ENCODE measurements around the gene THTPA. TPM values are rescaled to one million over a fixed set of nuclear protein-coding genes. Genes with fewer than 3 reads are reported as not detected.

Gene THTPA
- total and polyA plus RNA-seq, 2 donors (not counting 1 experiment from before 2014, with no cell fraction given) = 17.0 to 21.4 TPM

DNA sequence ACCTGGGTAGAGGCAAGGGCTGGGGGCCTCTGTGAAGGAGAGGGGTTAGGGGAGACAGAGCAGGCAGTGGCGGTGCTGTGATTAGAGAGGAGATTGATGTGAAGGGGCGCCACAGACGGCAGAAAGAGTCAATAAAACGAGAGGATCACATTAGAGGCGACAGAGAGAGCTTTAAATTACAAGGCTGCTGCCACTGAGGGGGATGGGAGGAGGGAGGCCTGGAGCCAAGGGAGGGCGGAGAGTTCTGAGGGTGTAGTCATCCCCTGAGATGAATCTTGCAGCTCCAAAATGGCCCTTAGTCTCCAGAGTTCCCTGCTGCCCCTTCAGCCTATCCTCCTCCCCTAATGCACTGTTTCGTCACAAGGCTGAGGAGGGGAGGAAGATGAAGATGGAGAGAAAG lies 17.3 kb upstream of the THTPA start:
- no peak overlapping the region for H3K27ac Mint-ChIP-seq
- 89% methylated on average over 5 of the region's 7 CpGs for WGBS (ENCODE audit: insufficient coverage)

More for the DNA sequence above, 17.3 kb upstream of the THTPA start:
- intact Hi-C loops (cut with micrococcal nuclease) = loop anchor here (1.0 kb wide), 2 partner anchors 13 to 21 kb away; partner anchors contain the start of gene ZFHX2
- no peak overlapping the region for H3K27ac ChIP-seq (ENCODE audit: low read length in 2 of 2)
- H3K36me3 ChIP-seq (replicated peaks in 1 of 2; ENCODE audit: control extremely low read depth in 1 of 2, control insufficient read depth in 1 of 2, extremely low read depth in 1 of 2, insufficient read depth in 2 of 2, low read length in 1 of 2) = no peaks in the 10 kb centered on the region
- no peaks in the 10 kb centered on the region for H3K9me3 ChIP-seq (ENCODE audit: control extremely low read depth in 1 of 3, control insufficient read depth in 2 of 3, insufficient read depth in 1 of 3, low read length in 2 of 3)
- POLR2A ChIA-PET = no interaction called here
- no peak overlapping the region for H3K4me3 ChIP-seq (ENCODE audit: control extremely low read depth in 1 of 5, extremely low read depth in 1 of 5, insufficient read depth in 1 of 5, low read depth in 2 of 5, low read length in 4 of 5)
- CTCF ChIA-PET = interaction anchor here (0.7 to 7.7 kb wide), 7 partner anchors 9 to 1056 kb away, joined by 3 to 80 read pairs (median 5); partner anchors contain the start of gene THTPA
- TF ChIP-seq CTCF (IDR thresholded peaks at IDR 0.05) = no peak
- TF ChIP-seq EZH2 (IDR thresholded peaks at IDR 0.05; ENCODE audit: borderline replicate concordance, insufficient read depth, low read depth, low read length, poor library complexity, severe bottlenecking) = no peak
- H3K79me2 ChIP-seq (ENCODE audit: control insufficient read depth, insufficient read depth, low read length) = no peaks in the 10 kb centered on the region
- H2AFZ ChIP-seq (ENCODE audit: insufficient read depth, low read depth, low read length, poor library complexity, severe bottlenecking) = no peak overlapping the region
- Mint-ChIP-seq H3K27me3 (peaks cover 3% of the 10 kb centered on the region), H3K9me3 (ENCODE audit: insufficient read depth) (no peaks in the 10 kb centered on the region), H3K4me3 (no peak overlapping the region), H3K4me1 (no peaks in the 10 kb centered on the region)
- peaks cover 0 to 5% (median 0%) of the 10 kb centered on the region in 4 experiments for H3K27me3 ChIP-seq (replicated peaks in 1 of 4; ENCODE audit: control extremely low read depth in 1 of 4, control insufficient read depth in 3 of 4, insufficient read depth in 4 of 4, low read length in 3 of 4)
- no peak overlapping the region for H3K9ac ChIP-seq (ENCODE audit: low read length)
- no peak for ATAC-seq (ENCODE audit: low read depth)
- H3K4me1 ChIP-seq (ENCODE audit: control insufficient read depth in 2 of 2, insufficient read depth in 2 of 2, low read length in 2 of 2) = no peaks in the 10 kb centered on the region
- DNase-seq = no peak
- H3K4me2 ChIP-seq (replicated peaks; ENCODE audit: low read depth, low read length, poor library complexity, severe bottlenecking) = no peak overlapping the region
- no peaks in the 10 kb centered on the region for H4K20me1 ChIP-seq (ENCODE audit: control insufficient read depth, insufficient read depth, low read length, poor library complexity, severe bottlenecking)
